OCI-LY1 (cell line): ENCODE results near the gene ZSCAN25.

ENCODE experiments used
- CTCF ChIP-seq: fragments of 200-600 bp; sonication (generic), shearing (Covaris generic); IDR thresholded peaks from 2 replicates; pipeline ENCODE4 v1.5.1; 2017; ENCODE audit warnings: mild to moderate bottlenecking, antibody characterized with exemption, low read length, moderate library complexity, mixed read lengths
- EZH2 ChIP-seq: fragments of 200-600 bp; sonication (generic), shearing (Covaris generic); IDR thresholded peaks from 2 replicates; pipeline ENCODE4 v1.8.0; 2017; ENCODE audit warnings: borderline replicate concordance, mixed run types, mild to moderate bottlenecking, antibody characterized with exemption, low read length, moderate library complexity, mixed read lengths

GRCh38 chr7:99606531-99606930, 10.2 kb upstream of the ZSCAN25 start:
- TF ChIP-seq CTCF (no peak), EZH2 (no peak)
